ENCODE measurements around the gene MAPK11. TPM values are rescaled to one million over a fixed set of nuclear protein-coding genes. Genes with fewer than 3 reads are reported as not detected.

Gene MAPK11
- total RNA-seq, 4 donors from 2014 or later = 6.2 to 53.5 (median 13.1) TPM

DNA sequence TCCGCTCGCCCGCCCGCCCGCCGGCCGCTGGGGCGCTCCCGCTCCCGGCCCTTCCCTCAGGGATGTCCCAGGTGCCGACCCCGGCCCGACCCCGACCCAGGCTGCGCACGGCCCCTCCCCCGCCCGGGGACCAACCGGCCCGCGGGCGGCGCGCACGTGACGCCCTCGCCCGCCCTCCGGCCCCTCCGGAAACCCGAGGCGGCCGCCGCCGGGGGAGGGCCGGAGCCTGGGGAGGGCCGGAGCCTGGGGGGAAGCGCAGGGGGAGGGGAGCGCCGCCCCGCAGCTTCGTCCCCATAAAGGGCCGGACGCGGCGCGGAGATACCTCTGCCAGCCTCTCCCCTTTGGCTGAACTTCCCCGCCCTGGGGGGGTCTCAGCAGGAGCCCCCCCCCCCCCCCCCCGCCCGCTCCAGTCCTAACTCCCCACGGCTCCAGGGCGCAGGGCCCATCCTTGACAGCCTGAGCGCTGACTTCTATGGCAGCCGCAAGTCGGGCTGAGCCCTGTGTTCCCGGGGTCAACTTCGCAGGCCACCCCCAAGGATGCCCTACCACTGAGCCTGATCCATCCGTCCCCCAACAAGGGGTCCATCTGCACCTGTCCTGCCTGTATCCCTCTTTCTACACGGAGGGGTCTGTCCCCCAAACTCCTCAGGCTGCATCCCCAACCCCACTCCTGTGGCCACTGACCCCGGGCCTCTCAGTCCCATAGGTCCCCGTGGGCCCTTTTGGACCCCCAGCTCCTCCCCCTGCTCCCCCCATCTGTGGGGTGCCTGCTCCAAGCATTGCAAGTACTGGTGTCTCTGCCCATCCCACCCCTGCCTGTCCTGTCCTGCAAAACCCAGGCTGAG lies 8.3 kb downstream of the MAPK11 start, which contains the start of gene MAPK12:
MAPK12 (minus strand) TSS at position 69 of the 845 bp plus-strand sequence. CDS start 174 bp downstream, outside the sequence.
- TF ChIP-seq, protein P1, sequence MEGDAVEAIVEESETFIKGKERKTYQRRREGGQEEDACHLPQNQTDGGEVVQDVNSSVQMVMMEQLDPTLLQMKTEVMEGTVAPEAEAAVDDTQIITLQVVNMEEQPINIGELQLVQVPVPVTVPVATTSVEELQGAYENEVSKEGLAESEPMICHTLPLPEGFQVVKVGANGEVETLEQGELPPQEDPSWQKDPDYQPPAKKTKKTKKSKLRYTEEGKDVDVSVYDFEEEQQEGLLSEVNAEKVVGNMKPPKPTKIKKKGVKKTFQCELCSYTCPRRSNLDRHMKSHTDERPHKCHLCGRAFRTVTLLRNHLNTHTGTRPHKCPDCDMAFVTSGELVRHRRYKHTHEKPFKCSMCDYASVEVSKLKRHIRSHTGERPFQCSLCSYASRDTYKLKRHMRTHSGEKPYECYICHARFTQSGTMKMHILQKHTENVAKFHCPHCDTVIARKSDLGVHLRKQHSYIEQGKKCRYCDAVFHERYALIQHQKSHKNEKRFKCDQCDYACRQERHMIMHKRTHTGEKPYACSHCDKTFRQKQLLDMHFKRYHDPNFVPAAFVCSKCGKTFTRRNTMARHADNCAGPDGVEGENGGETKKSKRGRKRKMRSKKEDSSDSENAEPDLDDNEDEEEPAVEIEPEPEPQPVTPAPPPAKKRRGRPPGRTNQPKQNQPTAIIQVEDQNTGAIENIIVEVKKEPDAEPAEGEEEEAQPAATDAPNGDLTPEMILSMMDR (IDR thresholded peaks at IDR 0.05; ENCODE audit: low read depth) = no peak

DNA sequence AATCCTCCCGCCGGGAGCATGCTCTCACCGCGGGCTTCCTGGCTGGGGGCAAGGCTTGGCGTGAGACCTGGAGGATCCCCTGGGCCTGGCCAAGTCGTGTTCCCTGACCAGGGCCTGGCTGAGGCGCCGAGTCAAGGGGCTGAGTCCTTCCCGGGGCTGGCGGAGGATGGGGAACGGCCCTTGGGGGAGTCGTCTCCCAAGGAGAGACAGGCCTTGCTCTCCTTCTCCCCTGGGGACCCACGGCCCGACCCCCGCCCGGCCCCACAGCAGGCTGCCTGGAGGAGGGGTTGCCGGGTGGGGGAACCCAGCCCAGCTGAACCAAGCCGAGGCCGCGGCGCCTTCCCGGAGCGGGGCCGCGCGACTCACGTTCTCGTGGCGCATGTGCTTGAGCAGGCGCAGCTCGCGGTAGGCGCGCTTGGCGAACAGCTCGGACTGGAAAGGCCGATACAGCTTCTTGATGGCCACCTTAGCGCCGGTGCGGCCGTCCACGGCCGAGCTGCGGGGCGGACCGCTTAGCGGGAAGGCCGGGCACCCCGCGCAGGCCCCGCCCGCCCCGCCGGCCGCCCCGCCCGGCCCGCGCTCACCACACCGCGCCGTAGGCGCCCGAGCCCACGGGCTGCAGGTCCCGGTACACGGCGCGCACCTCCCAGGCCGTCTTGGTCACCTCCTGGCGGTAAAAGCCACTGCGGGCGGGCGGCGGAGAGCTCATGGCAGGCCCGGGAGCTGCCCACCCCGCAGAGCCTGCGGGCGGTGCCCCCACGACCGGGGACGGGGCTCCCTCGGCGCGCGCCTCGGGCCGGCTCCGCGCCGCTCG lies 9.2 kb downstream of the MAPK11 start:
- TF ChIP-seq, protein P1 (IDR thresholded peaks at IDR 0.05; ENCODE audit: low read depth) = no peak

DNA sequence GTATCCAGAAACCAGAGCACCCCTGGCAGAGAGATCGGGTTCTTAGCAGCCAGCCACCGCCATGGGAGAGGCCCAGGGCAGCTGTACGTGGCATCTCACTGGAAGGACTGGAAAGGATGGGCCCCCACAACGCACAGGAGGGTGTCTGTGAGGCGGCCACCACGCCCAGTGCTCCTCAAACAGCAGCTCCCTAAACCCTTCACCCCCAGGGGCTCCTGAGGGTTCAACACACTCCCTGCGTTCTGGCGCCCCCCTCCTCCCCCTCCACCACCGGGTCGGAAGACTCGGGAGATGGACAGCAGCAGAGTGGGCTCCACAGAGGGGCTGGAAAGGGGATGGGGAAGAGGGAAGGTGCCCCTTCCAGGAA lies 9.8 kb downstream of the MAPK11 start:
- TF ChIP-seq, protein P1 (IDR thresholded peaks at IDR 0.05; ENCODE audit: low read depth) = no peak

DNA sequence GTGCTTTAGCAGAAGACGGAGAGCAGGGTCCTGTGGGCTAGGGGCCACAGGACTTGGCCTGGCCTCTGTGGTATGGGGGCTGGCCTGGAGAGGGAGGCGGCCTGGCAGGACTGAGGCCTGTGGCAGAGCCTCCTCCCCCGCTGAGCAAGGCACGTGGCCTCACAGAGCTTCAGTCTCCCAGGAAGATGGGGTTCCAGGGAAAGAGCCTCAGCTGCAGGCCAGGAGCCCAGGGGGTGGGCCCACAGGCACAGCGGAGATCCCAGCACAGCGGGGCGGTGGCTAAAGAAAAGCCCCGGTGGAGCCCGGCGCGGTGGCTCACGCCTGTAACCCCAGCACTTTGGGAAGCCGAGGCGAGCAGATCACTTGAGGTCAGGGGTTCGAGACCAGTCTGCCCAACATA lies 10.9 kb downstream of the MAPK11 start:
- TF ChIP-seq, protein P1 (IDR thresholded peaks at IDR 0.05; ENCODE audit: low read depth) = no peak

DNA sequence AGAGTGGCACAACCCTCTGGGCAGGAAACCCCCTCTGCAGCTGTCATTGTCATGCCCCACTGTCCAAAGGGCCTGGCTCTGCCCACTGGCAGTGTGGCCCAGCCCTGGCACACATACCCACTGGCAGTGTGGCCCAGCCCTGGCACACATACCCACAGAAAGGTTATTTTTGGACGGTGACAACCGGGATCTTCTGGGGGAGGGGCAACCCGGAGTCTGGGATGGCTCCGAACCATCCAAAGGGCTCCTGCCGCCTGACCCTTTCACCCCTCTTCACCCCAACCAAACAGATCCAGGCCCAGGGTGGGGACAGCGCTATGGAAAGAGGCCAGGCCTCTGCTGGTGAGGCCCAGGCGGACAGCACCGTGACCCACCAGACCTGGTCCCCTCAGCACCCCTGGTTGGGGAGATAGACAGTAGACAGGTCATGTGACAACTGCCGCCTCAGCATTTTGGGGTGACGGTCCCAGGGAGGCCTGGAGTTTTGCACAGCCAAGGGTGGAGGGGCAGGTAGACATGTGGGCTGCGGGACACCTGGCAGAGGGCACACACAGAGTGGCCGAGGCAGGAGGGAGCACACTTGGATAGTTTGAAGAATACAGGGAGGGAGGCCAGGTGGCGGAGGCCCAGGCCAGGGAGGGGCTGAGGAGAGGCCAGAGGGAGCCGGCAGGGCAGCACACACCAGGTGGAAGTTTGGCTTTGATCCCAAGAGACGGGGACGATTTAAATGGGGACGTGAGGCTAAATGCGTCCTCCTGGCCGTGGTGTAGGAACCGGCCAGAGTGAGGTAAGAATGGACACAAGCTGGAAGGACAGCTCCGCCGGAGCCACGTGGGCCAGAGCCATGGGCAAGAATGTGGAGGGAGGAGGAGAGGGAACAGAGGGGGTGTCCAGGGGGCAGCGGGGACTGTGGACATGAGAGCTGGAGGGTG lies 11.6 kb downstream of the MAPK11 start:
- TF ChIP-seq, protein P1 (IDR thresholded peaks at IDR 0.05; ENCODE audit: low read depth) = no peak

DNA sequence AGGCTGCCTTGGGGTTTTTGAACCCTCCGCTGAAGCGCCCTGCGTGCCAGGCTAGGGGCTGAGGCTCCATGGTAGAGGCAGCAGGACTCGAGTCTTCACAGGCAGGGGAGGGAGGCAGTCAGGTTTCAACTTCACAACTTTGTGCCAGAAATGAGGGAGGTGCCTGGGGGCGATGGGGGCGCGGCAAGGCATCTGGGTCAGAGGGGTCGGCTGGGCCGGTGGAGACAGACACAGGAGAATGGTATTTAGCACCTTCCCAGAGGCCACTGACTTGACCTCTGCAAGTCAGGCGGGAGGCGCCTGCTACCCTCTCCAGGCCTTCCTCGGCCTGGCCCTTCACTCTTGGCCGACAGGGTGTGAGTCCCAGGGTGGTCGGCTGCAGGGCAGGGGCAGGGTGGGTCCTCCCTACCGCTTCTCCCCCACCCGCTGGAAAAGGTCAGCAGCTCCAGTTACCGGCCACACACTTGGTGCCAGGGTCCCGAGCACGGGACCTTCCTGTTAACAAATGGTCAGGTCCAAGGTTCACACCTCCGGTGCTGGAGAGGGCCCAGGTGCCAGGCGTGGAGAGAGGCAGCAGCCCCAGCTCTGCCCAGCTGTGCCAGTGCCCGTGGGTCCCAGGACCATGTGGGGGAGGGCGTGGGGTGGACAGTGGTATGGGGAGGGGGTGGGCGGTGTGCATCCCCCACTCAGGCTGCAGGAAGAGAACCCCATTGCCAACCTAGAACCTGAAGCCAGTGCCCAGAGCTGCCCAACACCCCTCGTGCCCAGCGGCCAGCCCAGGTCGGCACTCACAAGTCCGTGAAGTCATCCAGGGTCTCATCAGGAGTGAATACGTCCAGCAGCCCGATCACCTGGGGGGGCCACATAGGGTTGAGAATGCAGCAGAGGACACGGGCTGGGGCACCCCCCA lies 12.5 kb downstream of the MAPK11 start:
- TF ChIP-seq, protein P1 (IDR thresholded peaks at IDR 0.05; ENCODE audit: low read depth) = no peak
